Activated CD4-positive, alpha-beta T cell treated with anti-CD3 and anti-CD28 coated beads, Interleukin-2, amount 50 U/mL, for 4 hours (primary cell): Measurements from ENCODE around the gene PRSS21.

ENCODE experiments used
- DNase-seq, 2 experiments: peaks; one replicate each; pipeline ENCODE4 v3.0.0-alpha.2; 2020

Gene PRSS21

GRCh38 chr16:2779978-2780898 lies 36.8 kb upstream of the PRSS21 start:
- DNase-seq = no peak

GRCh38 chr16:2782583-2783351 lies 34.3 kb upstream of the PRSS21 start:
- DNase-seq = no peak

- DNase-seq = no peak
Measured at GRCh38 chr16:2783581-2784357, 33.3 kb upstream of the PRSS21 start.

- no peak for DNase-seq
Measured at GRCh38 chr16:2784358-2785100, 32.5 kb upstream of the PRSS21 start.

- no peak for DNase-seq
Measured at GRCh38 chr16:2785101-2785991, 31.7 kb upstream of the PRSS21 start.

- DNase-seq = no peak
Measured at GRCh38 chr16:2786061-2786825, 30.8 kb upstream of the PRSS21 start.

- DNase-seq = no peak
Measured at GRCh38 chr16:2786826-2787151, 30.2 kb upstream of the PRSS21 start.

- DNase-seq = no peak
Measured at GRCh38 chr16:2787406-2787805, 29.6 kb upstream of the PRSS21 start, which contains the start of gene PRSS33. TSS of gene PRSS33 (minus strand) at chr16:2787560. CDS start at chr16:2786547, 1,013 bp downstream.

- DNase-seq = no peak
Measured at GRCh38 chr16:2787961-2788360, 29.1 kb upstream of the PRSS21 start.

- no peak for DNase-seq
Measured at GRCh38 chr16:2790631-2791030, 26.4 kb upstream of the PRSS21 start.

- DNase-seq = no peak
Measured at GRCh38 chr16:2791174-2791573, 25.9 kb upstream of the PRSS21 start.

GRCh38 chr16:2792940-2793339 lies 24.1 kb upstream of the PRSS21 start:
- DNase-seq = no peak

- DNase-seq = no peak
Measured at GRCh38 chr16:2795395-2796143, 21.5 kb upstream of the PRSS21 start.

GRCh38 chr16:2798723-2799204 lies 18.3 kb upstream of the PRSS21 start:
- DNase-seq = no peak

- no peak for DNase-seq
Measured at GRCh38 chr16:2799205-2799858, 17.7 kb upstream of the PRSS21 start.

GRCh38 chr16:2799859-2800226 lies 17.2 kb upstream of the PRSS21 start:
- DNase-seq = no peak

- no peak for DNase-seq
Measured at GRCh38 chr16:2803545-2804195, 13.4 kb upstream of the PRSS21 start.

- no peak for DNase-seq
Measured at GRCh38 chr16:2804728-2805127, 12.3 kb upstream of the PRSS21 start.

- no peak for DNase-seq
Measured at GRCh38 chr16:2806286-2806685, 10.8 kb upstream of the PRSS21 start.
